NK-92 (cell line): Measurements from ENCODE around the gene TIGAR.

Source experiments
- DNase-seq: peaks from one replicate; lab custom pipeline; 2025; ENCODE audit not compliant: unreplicated experiment; lab: John Stamatoyannopoulos, UW

Gene TIGAR

GRCh38 chr12:4303750-4304149, 17.3 kb upstream of the TIGAR start:
- DNase-seq, result no peak

GRCh38 chr12:4307593-4308333, 13.2 kb upstream of the TIGAR start:
- no peak for DNase-seq

GRCh38 chr12:4308334-4308950, 12.6 kb upstream of the TIGAR start:
- no peak for DNase-seq

- no peak for DNase-seq
Measured at GRCh38 chr12:4311776-4312175, 9.2 kb upstream of the TIGAR start.

GRCh38 chr12:4312251-4312650, 8.8 kb upstream of the TIGAR start:
- DNase-seq, result no peak

- no peak for DNase-seq
Measured at GRCh38 chr12:4320497-4320852, 538 bp upstream of the TIGAR start.

- no peak for DNase-seq
Measured at GRCh38 chr12:4322726-4323125, 1.7 kb downstream of the TIGAR start.

- DNase-seq, result no peak
Measured at GRCh38 chr12:4323396-4323795, 2.4 kb downstream of the TIGAR start.

GRCh38 chr12:4324366-4324765, 3.4 kb downstream of the TIGAR start:
- no peak for DNase-seq

- DNase-seq, result no peak
Measured at GRCh38 chr12:4325966-4326365, 5.0 kb downstream of the TIGAR start.

- no peak for DNase-seq
Measured at GRCh38 chr12:4327293-4327692, 6.3 kb downstream of the TIGAR start.

GRCh38 chr12:4330203-4330602, 9.2 kb downstream of the TIGAR start:
- DNase-seq, result no peak

- no peak for DNase-seq
Measured at GRCh38 chr12:4331221-4331620, 10.2 kb downstream of the TIGAR start.

GRCh38 chr12:4331842-4332241, 10.8 kb downstream of the TIGAR start:
- DNase-seq, result no peak

GRCh38 chr12:4346931-4347330, 25.9 kb downstream of the TIGAR start:
- DNase-seq, result no peak

- DNase-seq, result no peak
Measured at GRCh38 chr12:4353785-4354208, 32.8 kb downstream of the TIGAR start.

- DNase-seq, result no peak
Measured at GRCh38 chr12:4355156-4356040, 34.4 kb downstream of the TIGAR start.

- no peak for DNase-seq
Measured at GRCh38 chr12:4356041-4356327, 35.0 kb downstream of the TIGAR start.

GRCh38 chr12:4366090-4366489, 45.1 kb downstream of the TIGAR start:
- DNase-seq, result no peak

GRCh38 chr12:4369548-4369947, 48.5 kb downstream of the TIGAR start:
- no peak for DNase-seq

- DNase-seq, result no peak
Measured at GRCh38 chr12:4370265-4370664, 49.3 kb downstream of the TIGAR start.

- no peak for DNase-seq
Measured at GRCh38 chr12:4372653-4373052, 51.6 kb downstream of the TIGAR start.
